ENCODE results near the gene DUOX2. TPM values are rescaled to one million over a fixed set of nuclear protein-coding genes. Genes with fewer than 3 reads are reported as not detected.

DUOX2 gene
- total and polyA plus RNA-seq, 2 of the 13 experiments (the other 11 are each of a cell fraction or from before 2014, with no cell fraction given): 0.08 TPM; not detected in 1

DNA sequence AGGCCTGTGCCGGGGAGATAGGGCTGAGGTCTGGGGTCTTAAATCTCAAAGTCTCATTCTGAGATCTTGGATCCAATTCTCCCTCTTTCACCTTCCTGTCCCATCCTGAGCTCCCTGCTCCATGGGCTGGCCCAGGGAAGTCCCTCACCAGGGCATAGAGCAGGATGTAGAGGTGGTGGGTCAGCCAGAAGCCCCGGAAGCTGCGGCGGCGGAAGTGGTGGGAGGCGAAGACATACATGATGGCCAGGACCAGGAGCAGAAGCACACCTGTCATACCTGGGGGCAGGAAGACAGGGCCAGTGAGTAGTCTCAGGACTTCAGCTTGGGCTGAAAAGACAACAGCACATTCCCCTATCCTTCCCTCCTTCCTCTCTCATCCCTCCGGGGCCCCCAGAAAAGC, 16.5 kb downstream of the DUOX2 start:
- POLR2A ChIA-PET: no interaction called here
- CTCF ChIA-PET (ENCODE audit: low intra/inter-chr PET ratio, low total read pairs): no interaction called here

More for the DNA sequence above, 16.5 kb downstream of the DUOX2 start:
- H3K4me3 ChIP-seq (replicated peaks in 1 of 3; ENCODE audit: insufficient read depth in 1 of 3, low read depth in 2 of 3, low read length in 3 of 3): no peak overlapping the region
- intact Hi-C loops (cut with micrococcal nuclease; ENCODE audit: unreplicated experiment): no loop called here
- H3K4me1 ChIP-seq (ENCODE audit: insufficient read depth, low read length): no peaks in the 10 kb centered on the region
- no peaks in the 10 kb centered on the region for H3K9me3 ChIP-seq (ENCODE audit: low read length)
- WGBS (ENCODE audit: low lambda C conversion rate): 86% methylated on average over 7 of the region's 7 CpGs
- H3K79me2 ChIP-seq (ENCODE audit: insufficient read depth, low read length): no peaks in the 10 kb centered on the region
- H4K20me1 ChIP-seq (ENCODE audit: insufficient read depth, low read length): no peaks in the 10 kb centered on the region
- no peak overlapping the region for H3K4me2 ChIP-seq (ENCODE audit: low read depth, low read length)
- no peak overlapping the region for H3K27ac ChIP-seq (ENCODE audit: extremely low read length, insufficient read depth, low read length)
- no peak overlapping the region for H2AFZ ChIP-seq (ENCODE audit: low read length)
- no peak for DNase-seq (ENCODE audit: low spot score)
- H3K36me3 ChIP-seq (replicated peaks in 1 of 2; ENCODE audit: control insufficient read depth in 1 of 2, insufficient read depth in 2 of 2, low read length in 2 of 2): no peaks in the 10 kb centered on the region
- ATAC-seq: no peak
- H3K9ac ChIP-seq (ENCODE audit: insufficient read depth, low read depth, low read length): no peak overlapping the region
- TF ChIP-seq SPEN (CRISPR knock-in tag; IDR thresholded peaks at IDR 0.05; ENCODE audit: low read depth): no peak
- TF ChIP-seq, protein P1, sequence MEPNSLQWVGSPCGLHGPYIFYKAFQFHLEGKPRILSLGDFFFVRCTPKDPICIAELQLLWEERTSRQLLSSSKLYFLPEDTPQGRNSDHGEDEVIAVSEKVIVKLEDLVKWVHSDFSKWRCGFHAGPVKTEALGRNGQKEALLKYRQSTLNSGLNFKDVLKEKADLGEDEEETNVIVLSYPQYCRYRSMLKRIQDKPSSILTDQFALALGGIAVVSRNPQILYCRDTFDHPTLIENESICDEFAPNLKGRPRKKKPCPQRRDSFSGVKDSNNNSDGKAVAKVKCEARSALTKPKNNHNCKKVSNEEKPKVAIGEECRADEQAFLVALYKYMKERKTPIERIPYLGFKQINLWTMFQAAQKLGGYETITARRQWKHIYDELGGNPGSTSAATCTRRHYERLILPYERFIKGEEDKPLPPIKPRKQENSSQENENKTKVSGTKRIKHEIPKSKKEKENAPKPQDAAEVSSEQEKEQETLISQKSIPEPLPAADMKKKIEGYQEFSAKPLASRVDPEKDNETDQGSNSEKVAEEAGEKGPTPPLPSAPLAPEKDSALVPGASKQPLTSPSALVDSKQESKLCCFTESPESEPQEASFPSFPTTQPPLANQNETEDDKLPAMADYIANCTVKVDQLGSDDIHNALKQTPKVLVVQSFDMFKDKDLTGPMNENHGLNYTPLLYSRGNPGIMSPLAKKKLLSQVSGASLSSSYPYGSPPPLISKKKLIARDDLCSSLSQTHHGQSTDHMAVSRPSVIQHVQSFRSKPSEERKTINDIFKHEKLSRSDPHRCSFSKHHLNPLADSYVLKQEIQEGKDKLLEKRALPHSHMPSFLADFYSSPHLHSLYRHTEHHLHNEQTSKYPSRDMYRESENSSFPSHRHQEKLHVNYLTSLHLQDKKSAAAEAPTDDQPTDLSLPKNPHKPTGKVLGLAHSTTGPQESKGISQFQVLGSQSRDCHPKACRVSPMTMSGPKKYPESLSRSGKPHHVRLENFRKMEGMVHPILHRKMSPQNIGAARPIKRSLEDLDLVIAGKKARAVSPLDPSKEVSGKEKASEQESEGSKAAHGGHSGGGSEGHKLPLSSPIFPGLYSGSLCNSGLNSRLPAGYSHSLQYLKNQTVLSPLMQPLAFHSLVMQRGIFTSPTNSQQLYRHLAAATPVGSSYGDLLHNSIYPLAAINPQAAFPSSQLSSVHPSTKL (CRISPR knock-in tag; IDR thresholded peaks at IDR 0.05): no peak
- TF ChIP-seq, protein P2, sequence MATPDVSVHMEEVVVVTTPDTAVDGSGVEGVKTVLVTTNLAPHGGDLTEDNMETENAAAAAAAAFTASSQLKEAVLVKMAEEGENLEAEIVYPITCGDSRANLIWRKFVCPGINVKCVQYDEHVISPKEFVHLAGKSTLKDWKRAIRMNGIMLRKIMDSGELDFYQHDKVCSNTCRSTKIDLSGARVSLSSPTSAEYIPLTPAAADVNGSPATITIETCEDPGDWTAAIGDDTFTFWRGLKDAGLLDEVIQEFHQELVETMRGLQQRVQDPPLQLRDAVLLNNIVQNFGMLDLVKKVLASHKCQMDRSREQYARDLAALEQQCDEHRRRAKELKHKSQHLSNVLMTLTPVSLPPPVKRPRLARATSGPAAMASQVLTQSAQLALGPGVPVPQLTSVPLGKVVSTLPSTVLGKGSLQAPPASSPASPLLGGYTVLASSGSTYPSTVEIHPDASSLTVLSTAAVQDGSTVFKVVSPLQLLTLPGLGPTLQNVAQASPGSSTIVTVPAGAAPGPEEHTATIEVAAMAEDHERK (CRISPR knock-in tag; IDR thresholded peaks at IDR 0.05; ENCODE audit: low read depth): no peak
- peaks cover 9 to 53% of the 10 kb centered on the region in 2 experiments; a peak in 4 of 5 replicates for H3K27me3 ChIP-seq (ENCODE audit: control insufficient read depth in 1 of 2, insufficient read depth in 2 of 2, low read length in 2 of 2)
- in situ Hi-C loops (cut with HindIII; ENCODE audit: extremely low pct_ligation_motif_present, low pct_unique_long_range_greater_than_20kb): no loop called here
- BruUV-seq (replicated peaks): no TSS peak
- no peak for FAIRE-seq
